Measurements from ENCODE around the gene OXCT1. TPM values are rescaled to one million over a fixed set of nuclear protein-coding genes. Genes with fewer than 3 reads are reported as not detected.
A peak's percentile ranks its signal among the peaks of the same experiment; 100 is the strongest.

Gene OXCT1
- total and polyA plus RNA-seq, 2 of the 8 experiments (the other 6 are each of a cell fraction or from before 2014, with no cell fraction given) = 10.1 to 28.2 TPM

- TF ChIP-seq, protein P1, sequence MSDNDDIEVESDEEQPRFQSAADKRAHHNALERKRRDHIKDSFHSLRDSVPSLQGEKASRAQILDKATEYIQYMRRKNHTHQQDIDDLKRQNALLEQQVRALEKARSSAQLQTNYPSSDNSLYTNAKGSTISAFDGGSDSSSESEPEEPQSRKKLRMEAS (IDR thresholded peaks at IDR 0.05) = peak; percentile 55; the same call in 1 of the 2 replicates
- TF ChIP-seq HDAC6 (IDR thresholded peaks at IDR 0.05; ENCODE audit: low read depth, low read length) (no peak), YY1 (IDR thresholded peaks at IDR 0.05; ENCODE audit: low read depth, low read length) (peak; percentile 95), RBBP5 (IDR thresholded peaks at IDR 0.05; ENCODE audit: borderline replicate concordance, low read depth, low read length) (no peak), KDM4A (IDR thresholded peaks at IDR 0.05; ENCODE audit: low read depth, low read length, severe bottlenecking) (no peak), SP2 (IDR thresholded peaks at IDR 0.05; ENCODE audit: low read length) (0 out of 2 replicates have a peak, but pooled peaks have one; percentile 9), NANOG (IDR thresholded peaks at IDR 0.05; ENCODE audit: insufficient read depth, low read depth, low read length, poor library complexity, severe bottlenecking) (no peak), SIRT6 (IDR thresholded peaks at IDR 0.05; ENCODE audit: low read length) (no peak), CHD2 (IDR thresholded peaks at IDR 0.05; ENCODE audit: low read length) (0 out of 2 replicates have a peak, but pooled peaks have one; percentile 7), SRF (IDR thresholded peaks at IDR 0.05; ENCODE audit: low read depth, low read length) (peak; percentile 66), SUZ12 (IDR thresholded peaks at IDR 0.05; ENCODE audit: low read length) (no peak), POU5F1 (IDR thresholded peaks at IDR 0.05; ENCODE audit: low read depth, low read length) (no peak), GTF2F1 (IDR thresholded peaks at IDR 0.05; ENCODE audit: borderline replicate concordance, low read depth, low read length) (peak; percentile 76), RNF2 (IDR thresholded peaks at IDR 0.05; ENCODE audit: borderline replicate concordance, low read depth, low read length, missing control alignments, poor library complexity, severe bottlenecking) (no peak), CTBP2 (IDR thresholded peaks at IDR 0.05; ENCODE audit: borderline replicate concordance, insufficient read depth, insufficient read length, low read length) (no peak), KDM1A (IDR thresholded peaks at IDR 0.05; ENCODE audit: borderline replicate concordance, low read length) (no peak)
Observed at GRCh38 chr5:41903892-41904799, 33.9 kb upstream of the OXCT1 start, which contains the start of gene RIMOC1 (continued).

Measured in H1 (cell line).